Testis (tissue), 2 donors: ENCODE results near the gene IFT22.

Source experiments
- POLR2A ChIP-seq: fragments of 450-650 bp; IDR thresholded peaks from one replicate; pipeline ENCODE4 v1.6.1; 2017; ENCODE audit warnings: antibody characterized with exemption, mild to moderate bottlenecking, moderate library complexity
- TF ChIP-seq, protein P1 (sequence below), 3 experiments: fragments of 450-650 bp in 2 of 3; fragments of 200-600 bp in 1 of 3; sonication (generic) in 1 of 3; IDR thresholded peaks; one replicate each; pipeline ENCODE4 v1.5.1; 2016 to 2019; ENCODE audit warnings: antibody characterized with exemption in 3 of 3, mild to moderate bottlenecking in 2 of 3, moderate library complexity in 1 of 3

DNA sequence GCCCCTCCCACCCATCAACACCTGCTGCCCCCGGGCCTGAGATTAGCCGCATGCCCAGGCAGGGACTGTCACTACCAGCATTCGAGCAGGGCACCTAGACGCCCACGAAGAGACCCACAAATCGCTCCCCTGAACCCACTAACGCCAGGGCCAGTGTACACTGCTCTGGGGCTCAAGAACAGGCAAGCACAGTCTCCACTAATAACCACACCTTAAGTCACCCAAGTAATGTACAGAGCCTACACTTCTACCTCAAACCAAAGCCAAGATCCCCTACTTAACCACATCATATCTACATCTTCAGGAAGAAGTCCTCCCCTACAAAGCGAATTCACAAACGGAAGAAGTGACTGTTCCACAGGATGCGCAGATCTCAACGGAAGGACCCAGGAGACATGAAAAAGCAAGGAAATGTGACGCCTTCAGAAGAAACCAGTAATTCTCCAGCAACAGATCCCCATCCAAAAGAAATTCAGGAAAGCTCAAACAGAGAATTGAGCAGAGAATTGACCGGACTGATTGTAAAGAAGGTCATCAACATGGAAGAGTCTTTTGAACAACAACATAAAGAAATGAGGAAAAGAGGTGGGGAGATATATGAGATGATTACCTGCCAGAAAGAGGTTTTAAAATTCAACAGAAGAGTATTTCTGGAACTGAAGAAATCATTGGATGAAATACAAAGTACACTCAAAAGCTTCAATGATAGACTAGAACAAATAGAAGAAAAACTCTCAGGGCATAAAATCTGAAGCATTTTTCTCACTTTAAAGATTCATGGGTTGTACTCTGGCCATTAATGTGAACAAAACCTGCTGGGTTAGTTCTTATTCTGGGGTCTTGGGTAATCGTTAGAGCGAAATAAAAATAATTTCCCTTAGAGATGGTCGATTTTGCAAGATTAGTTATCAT, 20.9 kb downstream of the IFT22 start:
- TF ChIP-seq, protein P1, sequence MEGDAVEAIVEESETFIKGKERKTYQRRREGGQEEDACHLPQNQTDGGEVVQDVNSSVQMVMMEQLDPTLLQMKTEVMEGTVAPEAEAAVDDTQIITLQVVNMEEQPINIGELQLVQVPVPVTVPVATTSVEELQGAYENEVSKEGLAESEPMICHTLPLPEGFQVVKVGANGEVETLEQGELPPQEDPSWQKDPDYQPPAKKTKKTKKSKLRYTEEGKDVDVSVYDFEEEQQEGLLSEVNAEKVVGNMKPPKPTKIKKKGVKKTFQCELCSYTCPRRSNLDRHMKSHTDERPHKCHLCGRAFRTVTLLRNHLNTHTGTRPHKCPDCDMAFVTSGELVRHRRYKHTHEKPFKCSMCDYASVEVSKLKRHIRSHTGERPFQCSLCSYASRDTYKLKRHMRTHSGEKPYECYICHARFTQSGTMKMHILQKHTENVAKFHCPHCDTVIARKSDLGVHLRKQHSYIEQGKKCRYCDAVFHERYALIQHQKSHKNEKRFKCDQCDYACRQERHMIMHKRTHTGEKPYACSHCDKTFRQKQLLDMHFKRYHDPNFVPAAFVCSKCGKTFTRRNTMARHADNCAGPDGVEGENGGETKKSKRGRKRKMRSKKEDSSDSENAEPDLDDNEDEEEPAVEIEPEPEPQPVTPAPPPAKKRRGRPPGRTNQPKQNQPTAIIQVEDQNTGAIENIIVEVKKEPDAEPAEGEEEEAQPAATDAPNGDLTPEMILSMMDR (IDR thresholded peaks at IDR 0.05), result no peak
- no peak for TF ChIP-seq POLR2A
